HG03060 (cell line): ENCODE results near the gene METTL6.
"Not testable (repeated sequence)": the region's sequence is repeated elsewhere in the genome, so short reads cannot be mapped to it uniquely, and the experiment has no call there.

ENCODE experiments used
- ATAC-seq: cut with Tn5 transposase; IDR thresholded peaks from one replicate; pipeline ENCODE4 v1.9.1; 2021; ENCODE audit warnings: low read depth, moderate number of reproducible peaks; ENCODE audit not compliant: unreplicated experiment

Gene METTL6

GRCh38 chr3:15427182-15427880, at the start of gene METTL6, which contains the start of gene EAF1:
Gene METTL6 (minus strand): TSS chr3:15427544. CDS start chr3:15426511, 1,033 bp downstream.
Gene EAF1 (plus strand): TSS chr3:15427598. CDS start chr3:15427780, 182 bp downstream.
- ATAC-seq, result peak; percentile 69

GRCh38 chr3:15476378-15476777, 49.0 kb upstream of the METTL6 start:
- no peak for ATAC-seq

GRCh38 chr3:15475161-15475560, 47.8 kb upstream of the METTL6 start:
- ATAC-seq, result no peak

GRCh38 chr3:15471861-15472260, 44.5 kb upstream of the METTL6 start:
- no peak for ATAC-seq

- ATAC-seq, result no peak
These were observed 43.5 kb upstream of the METTL6 start for GRCh38 chr3:15470849-15471248.

GRCh38 chr3:15470261-15470660, 42.9 kb upstream of the METTL6 start:
- no peak for ATAC-seq

GRCh38 chr3:15467227-15468181, 40.2 kb upstream of the METTL6 start:
- ATAC-seq, result peak; percentile 83

- ATAC-seq, result no peak
These were observed 38.7 kb upstream of the METTL6 start for GRCh38 chr3:15465876-15466585.

- ATAC-seq, result no peak
These were observed 35.1 kb upstream of the METTL6 start for GRCh38 chr3:15462451-15462850.

GRCh38 chr3:15460891-15461531, 33.7 kb upstream of the METTL6 start:
- no peak for ATAC-seq

GRCh38 chr3:15458212-15458780, 31.0 kb upstream of the METTL6 start:
- ATAC-seq, result no peak

GRCh38 chr3:15456915-15457314, 29.6 kb upstream of the METTL6 start:
- not testable (repeated sequence) for ATAC-seq

- ATAC-seq, result no peak
These were observed 29.0 kb upstream of the METTL6 start for GRCh38 chr3:15456321-15456720.

GRCh38 chr3:15455756-15456155, 28.4 kb upstream of the METTL6 start:
- no peak for ATAC-seq

- no peak for ATAC-seq
These were observed 27.6 kb upstream of the METTL6 start for GRCh38 chr3:15454965-15455364.

GRCh38 chr3:15453991-15454625, 26.8 kb upstream of the METTL6 start:
- ATAC-seq, result no peak

GRCh38 chr3:15453501-15453900, 26.2 kb upstream of the METTL6 start:
- no peak for ATAC-seq

- ATAC-seq, result no peak
These were observed 25.6 kb upstream of the METTL6 start for GRCh38 chr3:15452961-15453360.

GRCh38 chr3:15452156-15452555, 24.8 kb upstream of the METTL6 start:
- ATAC-seq, result no peak
